Left renal cortex interstitium (tissue), 4 donors: Measurements from ENCODE around the gene PPFIBP1. TPM values are rescaled to one million over a fixed set of nuclear protein-coding genes. Genes with fewer than 3 reads are reported as not detected.
"Not testable (repeated sequence)": the region's sequence is repeated elsewhere in the genome, so short reads cannot be mapped to it uniquely, and the experiment has no call there.

Experiments
- DNase-seq, 4 donors: peaks; one replicate each; pipeline ENCODE4 v3.0.0-alpha.2; 2013; ENCODE audit warnings: low read depth in 4 of 4, low spot score in 2 of 4, missing footprints in 1 of 4
- polyA plus RNA-seq, 4 donors: library from polyadenylated mRNA; unstranded; fragments of 120-200 nt; gene quantifications; one replicate each; pipeline ENCODE4 v1.2.1, GENCODE V29; 2013; ENCODE audit not compliant: insufficient read length in 4 of 4

PPFIBP1 gene
- polyA plus RNA-seq, 4 donors: 57.0 to 113 (median 83.0) TPM

GRCh38 chr12:27583057-27583797, 59.2 kb downstream of the PPFIBP1 start:
- no peak for DNase-seq

GRCh38 chr12:27583981-27584380, 60.0 kb downstream of the PPFIBP1 start:
- no peak for DNase-seq

- DNase-seq: no peak
Measured at GRCh38 chr12:27585739-27586265, 61.8 kb downstream of the PPFIBP1 start.

- DNase-seq: not testable (repeated sequence)
Measured at GRCh38 chr12:27588075-27588730, 64.2 kb downstream of the PPFIBP1 start.

- no peak for DNase-seq
Measured at GRCh38 chr12:27588776-27589175, 64.8 kb downstream of the PPFIBP1 start.

GRCh38 chr12:27589419-27589818, 65.4 kb downstream of the PPFIBP1 start:
- DNase-seq: no peak

- DNase-seq: not testable (repeated sequence)
Measured at GRCh38 chr12:27591698-27592097, 67.7 kb downstream of the PPFIBP1 start.

GRCh38 chr12:27592548-27592947, 68.5 kb downstream of the PPFIBP1 start:
- DNase-seq: no peak

- DNase-seq: no peak
Measured at GRCh38 chr12:27593266-27593665, 69.3 kb downstream of the PPFIBP1 start.

- peak; percentile 59 to 80 (median 62) for DNase-seq
Measured at GRCh38 chr12:27595231-27595642, 71.2 kb downstream of the PPFIBP1 start.

GRCh38 chr12:27598866-27599265, 74.9 kb downstream of the PPFIBP1 start:
- DNase-seq: not testable (repeated sequence)

GRCh38 chr12:27601056-27601828, 77.2 kb downstream of the PPFIBP1 start:
- DNase-seq: not testable (repeated sequence)

- DNase-seq: no peak
Measured at GRCh38 chr12:27602516-27602915, 78.5 kb downstream of the PPFIBP1 start.

GRCh38 chr12:27604431-27604830, 80.4 kb downstream of the PPFIBP1 start:
- DNase-seq: no peak

GRCh38 chr12:27606986-27607385, 83.0 kb downstream of the PPFIBP1 start:
- DNase-seq: no peak

GRCh38 chr12:27607591-27607990, 83.6 kb downstream of the PPFIBP1 start:
- DNase-seq: no peak

- no peak for DNase-seq
Measured at GRCh38 chr12:27608890-27609289, 84.9 kb downstream of the PPFIBP1 start.

- DNase-seq: no peak
Measured at GRCh38 chr12:27610374-27610773, 86.4 kb downstream of the PPFIBP1 start.

- DNase-seq: no peak
Measured at GRCh38 chr12:27614386-27614785, 90.4 kb downstream of the PPFIBP1 start.

GRCh38 chr12:27614866-27615265, 90.9 kb downstream of the PPFIBP1 start:
- DNase-seq: no peak

- no peak for DNase-seq
Measured at GRCh38 chr12:27615331-27615891, 91.4 kb downstream of the PPFIBP1 start.
